ENCODE measurements around the gene INTS7.

INTS7 gene

DNA sequence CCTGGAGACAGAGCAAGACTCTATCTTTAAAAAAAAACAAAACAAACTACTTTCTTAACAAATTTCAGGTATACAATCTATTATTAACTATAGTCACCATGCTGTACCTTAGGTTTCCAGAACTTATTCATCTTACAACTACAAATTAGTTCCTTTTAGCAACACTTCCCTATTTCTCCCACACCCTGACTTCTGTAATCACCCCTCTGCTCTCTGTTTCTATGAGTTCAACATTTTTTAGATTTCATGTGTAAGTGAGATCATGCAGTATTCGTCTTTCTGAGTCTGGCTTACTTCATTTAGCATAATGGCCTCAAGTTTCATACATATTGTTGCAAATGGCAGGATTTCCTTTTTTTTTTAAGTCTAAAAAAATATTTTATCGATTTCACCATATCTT, 126.9 kb downstream of the INTS7 start:
- DNase-seq (ENCODE audit: low spot score) = no peak

DNA sequence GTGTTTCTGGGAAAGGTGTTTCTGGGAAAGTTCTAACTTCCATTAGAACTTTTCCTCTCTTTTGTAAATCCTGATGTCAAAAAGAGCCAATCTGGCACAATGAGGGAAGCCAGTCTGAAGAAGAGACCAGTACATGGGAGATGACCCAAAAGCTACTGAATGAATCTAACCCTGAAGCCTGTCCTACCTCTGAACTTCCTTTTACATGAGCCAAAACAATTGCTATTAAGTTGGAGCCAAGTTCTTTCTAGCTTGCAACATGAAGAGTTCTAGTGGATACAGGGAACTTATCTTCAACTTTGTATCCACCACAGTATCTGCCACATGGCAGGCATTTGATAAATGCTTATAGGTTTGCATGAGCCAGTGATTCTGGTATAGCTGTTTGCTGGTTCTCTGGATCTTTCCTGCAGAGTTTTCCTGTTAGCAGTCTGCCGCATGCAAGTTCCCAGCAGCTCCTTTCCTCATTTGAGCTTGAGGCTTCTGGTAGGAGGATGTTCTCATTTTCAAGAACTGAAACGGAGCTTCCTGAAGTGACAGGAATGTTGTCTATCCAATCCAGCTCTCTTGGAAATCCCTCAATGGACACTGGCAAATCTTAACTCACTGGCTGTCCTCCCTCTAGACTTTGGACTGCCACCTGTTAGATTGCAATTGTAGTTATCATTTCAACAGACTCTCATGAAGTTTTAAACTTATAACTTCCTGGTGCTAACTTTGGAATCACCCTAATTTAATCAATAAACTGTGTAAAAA, 131.7 kb downstream of the INTS7 start:
- DNase-seq (ENCODE audit: low spot score) = no peak

GRCh38 chr1:211902624-211903291, 132.6 kb downstream of the INTS7 start:
- no peak for DNase-seq (ENCODE audit: low spot score)

DNA sequence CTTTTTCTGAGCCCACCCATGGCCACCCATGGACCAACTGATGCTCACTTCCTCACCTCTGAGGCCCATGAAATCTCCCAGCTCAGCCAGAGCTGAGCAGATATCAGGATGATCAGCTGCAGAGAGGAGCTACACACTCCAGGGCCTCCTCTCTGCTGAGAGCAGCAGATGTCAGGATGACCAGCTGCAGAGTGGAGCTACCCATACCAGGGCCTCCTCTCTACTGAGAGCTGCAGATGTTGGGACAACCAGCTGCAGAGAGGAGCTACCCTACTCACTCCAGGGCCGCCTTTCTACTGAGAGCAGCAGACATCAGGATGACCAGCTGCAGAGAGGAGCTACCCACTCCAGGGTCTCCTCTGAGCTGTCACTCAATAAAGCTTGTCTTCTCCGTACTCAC, 133.4 kb downstream of the INTS7 start:
- DNase-seq (ENCODE audit: low spot score) = no peak

DNA sequence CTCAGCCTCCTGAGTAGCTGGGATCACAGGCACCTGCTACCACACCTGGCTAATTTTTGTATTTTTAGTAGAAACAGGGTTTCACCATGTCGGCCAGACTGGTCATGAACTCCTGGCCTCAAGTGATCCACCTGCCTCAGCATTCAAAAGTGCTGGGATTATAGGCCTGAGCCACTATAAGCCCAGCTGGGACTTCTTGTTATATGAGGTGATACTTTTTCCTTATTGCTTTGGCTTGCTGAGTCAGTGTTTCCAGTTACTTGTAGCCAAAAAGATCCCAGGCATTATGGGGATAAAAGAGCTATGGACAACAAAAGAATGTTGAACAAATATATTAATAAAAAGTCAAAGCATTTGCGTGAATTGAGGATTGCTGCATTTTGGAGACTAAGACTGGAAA, 134.9 kb downstream of the INTS7 start:
- DNase-seq (ENCODE audit: low spot score) = no peak

- DNase-seq (ENCODE audit: low spot score) = no peak
These were observed 138.4 kb downstream of the INTS7 start for GRCh38 chr1:211896958-211897357.

DNA sequence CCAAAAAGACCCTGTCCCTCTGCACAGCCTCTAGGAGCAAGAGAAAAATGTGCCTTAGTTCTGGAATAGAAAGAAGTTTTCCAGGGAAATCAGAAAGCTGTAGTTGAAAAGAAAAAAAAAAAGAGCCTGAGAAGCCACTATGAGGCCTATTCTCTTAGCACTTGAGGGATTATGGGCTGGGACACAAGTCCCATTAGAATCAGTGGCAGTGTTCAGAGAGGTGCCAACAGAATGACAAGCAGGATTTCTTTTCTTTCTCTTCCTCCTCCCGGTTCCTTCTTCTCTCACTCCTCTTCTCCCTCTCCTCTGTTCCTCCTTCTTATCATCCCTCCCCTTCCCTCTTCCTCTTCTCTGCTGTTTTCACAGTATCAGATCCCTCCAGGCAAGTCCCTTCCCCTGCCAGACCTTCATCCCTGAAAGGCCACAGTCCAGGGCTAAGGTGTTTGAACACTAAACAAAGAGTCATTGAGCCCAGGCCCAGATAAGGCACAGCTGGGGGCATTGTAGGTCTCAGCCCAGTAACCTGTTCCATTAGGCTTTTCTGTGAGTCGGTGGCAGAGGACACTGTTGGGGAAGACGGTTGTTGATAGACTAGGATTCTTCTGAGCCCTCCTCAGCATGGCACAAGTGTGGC, 140.1 kb downstream of the INTS7 start:
- DNase-seq (ENCODE audit: low spot score) = no peak

DNA sequence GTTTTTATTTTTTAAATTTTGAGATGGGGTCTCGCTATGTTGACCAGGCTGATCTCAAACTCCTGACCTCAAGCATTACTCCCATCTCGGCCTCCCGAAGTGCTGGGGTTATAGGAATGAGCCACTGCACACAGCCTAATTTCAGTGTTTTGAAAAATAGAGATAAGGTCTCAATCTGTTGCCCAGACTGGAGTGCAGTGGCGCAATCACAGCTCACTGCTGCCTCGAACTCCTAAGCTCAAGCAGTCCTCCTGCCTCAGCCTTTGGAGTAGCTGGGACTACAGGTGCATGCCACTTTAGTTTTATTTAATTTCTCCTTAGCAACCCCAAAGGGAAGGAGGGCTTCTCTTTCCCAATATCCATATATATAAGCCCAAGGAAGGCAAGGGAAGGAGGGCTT, 141.0 kb downstream of the INTS7 start:
- DNase-seq (ENCODE audit: low spot score) = no peak

DNA sequence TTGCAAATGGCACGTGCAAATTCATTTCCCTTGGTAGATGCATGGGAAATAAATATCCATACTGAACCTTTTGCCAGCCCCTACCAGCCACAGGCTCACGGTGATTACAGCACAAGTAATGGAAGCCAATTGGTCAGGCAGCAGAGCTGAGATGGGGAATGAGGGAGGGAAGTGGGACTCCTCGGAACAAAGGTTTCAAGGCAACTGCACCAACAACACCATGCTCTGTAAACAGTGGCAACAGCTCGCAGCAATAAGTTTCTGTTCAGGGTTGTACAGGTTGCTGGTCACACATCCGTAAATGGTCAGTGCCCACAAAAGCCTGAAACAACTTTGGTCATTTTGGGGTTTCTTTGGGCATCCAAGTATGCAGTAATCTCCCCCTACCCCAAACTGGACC, 142.1 kb downstream of the INTS7 start:
- DNase-seq (ENCODE audit: low spot score) = no peak

DNA sequence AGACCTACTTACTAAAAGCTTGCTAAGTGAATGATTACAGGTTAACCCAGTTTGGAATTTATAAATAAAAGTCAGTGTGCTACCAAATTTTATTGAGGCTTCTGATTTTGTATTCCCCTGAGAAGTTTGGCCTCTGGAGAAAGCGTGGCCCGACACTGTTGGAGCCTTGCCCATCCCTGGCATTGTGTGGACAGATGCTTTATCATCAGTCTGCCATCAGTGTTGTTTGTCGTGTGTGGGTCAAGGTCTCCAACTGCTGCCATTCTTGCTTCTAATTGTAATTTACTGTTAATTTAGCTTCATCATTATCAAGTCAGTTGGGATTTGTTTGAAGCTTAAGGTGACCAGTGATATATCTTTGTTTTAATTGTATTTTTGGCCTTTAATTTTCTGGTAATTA, 142.8 kb downstream of the INTS7 start:
- DNase-seq (ENCODE audit: low spot score) = no peak

- DNase-seq (ENCODE audit: low spot score) = no peak
These were observed 143.6 kb downstream of the INTS7 start for GRCh38 chr1:211891708-211892107.
